CD14-positive monocyte (primary cell): Measurements from ENCODE around the gene TBC1D7. TPM values are rescaled to one million over a fixed set of nuclear protein-coding genes. Genes with fewer than 3 reads are reported as not detected.

Experiments used
- DNase-seq, 3 donors: peaks; one replicate each; pipeline ENCODE4 v3.0.0-alpha.2; 2011 to 2022
- H2AFZ ChIP-seq: 2 replicates; pipeline ENCODE4 v1.6.0; 2012; ENCODE audit warnings: mild to moderate bottlenecking, low read depth, low read length, inconsistent platforms; ENCODE audit not compliant: insufficient read depth, poor library complexity, severe bottlenecking
- H3K27ac ChIP-seq, 2 donors: 1 replicate in 1 of 2; 2 replicates in 1 of 2; pipeline ENCODE4 v1.5.1; 2012 to 2013; ENCODE audit warnings: low read length in 2 of 2, control low read depth in 1 of 2, inconsistent platforms in 1 of 2, low read depth in 1 of 2, mild to moderate bottlenecking in 1 of 2
- H3K27me3 ChIP-seq, 2 donors: one replicate each; pipeline versions ENCODE4 v1.6.0 to v1.6.1; 2011 to 2013; ENCODE audit warnings: low read length in 2 of 2; ENCODE audit not compliant: control insufficient read depth in 2 of 2, insufficient read depth in 2 of 2
- H3K36me3 ChIP-seq, 2 donors: replicated peaks in 1 of 2; 1 replicate in 1 of 2; 2 replicates in 1 of 2; pipeline versions ENCODE4 v1.5.1 to v1.6.1; 2012 to 2013; ENCODE audit warnings: low read length in 2 of 2, control low read depth in 1 of 2, inconsistent platforms in 1 of 2, mild to moderate bottlenecking in 1 of 2; ENCODE audit not compliant: insufficient read depth in 2 of 2, control insufficient read depth in 1 of 2
- H3K4me1 ChIP-seq, 2 donors: 1 replicate in 1 of 2; 2 replicates in 1 of 2; pipeline versions ENCODE4 v1.5.1 to v1.6.1; 2012 to 2013; ENCODE audit warnings: low read length in 2 of 2, control low read depth in 1 of 2, inconsistent platforms in 1 of 2, mild to moderate bottlenecking in 1 of 2, moderate library complexity in 1 of 2; ENCODE audit not compliant: insufficient read depth in 2 of 2, control insufficient read depth in 1 of 2
- H3K4me2 ChIP-seq: replicated peaks from 2 replicates; pipeline ENCODE3; 2012; ENCODE audit warnings: low read length, moderate library complexity, mild to moderate bottlenecking; ENCODE audit not compliant: poor library complexity, severe bottlenecking; ENCODE audit errors: extremely low read depth
- H3K4me3 ChIP-seq, 3 experiments: fragments of 200-600 bp in 1 of 3; sonication (generic) in 1 of 3; replicated peaks in 1 of 3; 1 replicate in 2 of 3; 2 replicates in 1 of 3; pipeline ENCODE4 v1.5.1; 2011 to 2013; ENCODE audit warnings: low read length in 3 of 3, mild to moderate bottlenecking in 3 of 3, control low read depth in 2 of 3, low read depth in 2 of 3, inconsistent platforms in 1 of 3, moderate library complexity in 1 of 3
- H3K79me2 ChIP-seq: 2 replicates; pipeline ENCODE4 v1.6.0; 2012; ENCODE audit warnings: mild to moderate bottlenecking, control low read depth, inconsistent platforms, low read length, moderate library complexity; ENCODE audit not compliant: insufficient read depth
- H3K9ac ChIP-seq: 2 replicates; pipeline ENCODE4 v1.6.0; 2017; ENCODE audit warnings: low read length, mild to moderate bottlenecking; ENCODE audit not compliant: insufficient read depth, poor library complexity, severe bottlenecking
- H3K9me3 ChIP-seq, 2 donors: replicated peaks in 1 of 2; 1 replicate in 1 of 2; 2 replicates in 1 of 2; pipeline versions ENCODE4 v1.5.1 to v1.6.1; 2012 to 2013; ENCODE audit warnings: low read length in 2 of 2, control low read depth in 1 of 2; ENCODE audit not compliant: control insufficient read depth in 1 of 2, insufficient read depth in 1 of 2
- H4K20me1 ChIP-seq: 2 replicates; pipeline ENCODE4 v1.6.0; 2012; ENCODE audit warnings: mild to moderate bottlenecking, low read length, control low read depth, moderate library complexity; ENCODE audit not compliant: insufficient read depth
- H3K27ac Mint-ChIP-seq, 7 donors: one replicate each; pipeline ENCODE4 v1.8.0; 2020; ENCODE audit warnings: mild to moderate bottlenecking in 7 of 7, mixed read lengths in 7 of 7, moderate library complexity in 6 of 7, inconsistent platforms in 2 of 7
- H3K27me3 Mint-ChIP-seq, 3 donors: one replicate each; pipeline ENCODE4 v1.8.0; 2021 to 2022; ENCODE audit warnings: low read depth in 3 of 3, mild to moderate bottlenecking in 3 of 3, mixed read lengths in 3 of 3, moderate library complexity in 3 of 3, inconsistent platforms in 1 of 3
- H3K36me3 Mint-ChIP-seq, 2 donors: one replicate each; pipeline ENCODE4 v1.8.0; 2020; ENCODE audit warnings: mixed read lengths in 2 of 2, inconsistent platforms in 1 of 2, mild to moderate bottlenecking in 1 of 2
- H3K4me1 Mint-ChIP-seq: one replicate; pipeline ENCODE4 v1.8.0; 2020; ENCODE audit warnings: mild to moderate bottlenecking, mixed read lengths
- H3K4me3 Mint-ChIP-seq, 2 donors: one replicate each; pipeline ENCODE4 v1.8.0; 2020; ENCODE audit warnings: mild to moderate bottlenecking in 2 of 2, mixed read lengths in 2 of 2, moderate library complexity in 1 of 2
- H3K9me3 Mint-ChIP-seq, 7 donors: one replicate each; pipeline ENCODE4 v1.8.0; 2020 to 2022; ENCODE audit warnings: mixed read lengths in 7 of 7, mild to moderate bottlenecking in 6 of 7, moderate library complexity in 6 of 7, inconsistent platforms in 2 of 7
- CTCF ChIP-seq: fragments of 200-600 bp; IDR thresholded peaks from one replicate; pipeline ENCODE4 v1.8.0; 2022; ENCODE audit warnings: antibody characterized with exemption, mild to moderate bottlenecking
- WGBS: methylation state at CpG from one replicate; pipeline ENCODE4 v1.1.5; 2013; ENCODE audit warnings: missing lambda C conversion rate; ENCODE audit not compliant: insufficient coverage; 5-methylcytosine and 5-hydroxymethylcytosine counted together
- intact Hi-C, 2 donors: fragments of 100-400 bp; cut with micrococcal nuclease; formaldehyde crosslinking; loops; one replicate each; pipeline versions ENCODE4 v1.15.0 to v1.15.1; 2023
- polyA plus RNA-seq, 3 donors: library from polyadenylated mRNA; depleted of rRNA in 1 of 3; unstranded in 2 of 3; stranded (reverse) in 1 of 3; fragments of 300-500 nt in 2 of 3; fragments of >200 nt in 1 of 3; fragmentation: Illumina TruSeq in 2 of 3; gene quantifications; 1 replicate in 2 of 3; 2 replicates in 1 of 3; pipeline ENCODE4 v1.2.3, GENCODE V29; 2012 to 2021

TBC1D7 gene
- polyA plus RNA-seq, 3 donors: 12.2 to 34.3 (median 34.3) TPM

GRCh38 chr6:13262302-13263230 is 65.8 kb downstream of the TBC1D7 start:
- peaks cover 47 to 53% of the 10 kb centered on the region in 2 donors for H3K4me1 ChIP-seq
- H2AFZ ChIP-seq: no peak overlapping the region
- no peaks in the 10 kb centered on the region for H4K20me1 ChIP-seq
- H3K27ac ChIP-seq: peak overlapping the region in 1 of 2 donors; percentile 79
- intact Hi-C loops: loop anchor here (5.0 kb wide), 2 partner anchors 35 to 40 kb away; no protein-coding TSS in a partner anchor
- peak overlapping the region; percentile 81 to 92 (median 88) for H3K27ac Mint-ChIP-seq
- peaks cover 54% of the 10 kb centered on the region for H3K4me1 Mint-ChIP-seq
- peaks cover 11 to 13% of the 10 kb centered on the region in 2 donors for H3K36me3 Mint-ChIP-seq
- no peaks in the 10 kb centered on the region for H3K27me3 ChIP-seq
- no peak for TF ChIP-seq CTCF
- WGBS: no CpG with 5 or more reads among the region's 1 CpG
- H3K27me3 Mint-ChIP-seq: no peaks in the 10 kb centered on the region
- H3K79me2 ChIP-seq: no peaks in the 10 kb centered on the region
- H3K4me3 Mint-ChIP-seq: peak overlapping the region in 1 of 2 donors; percentile 40
- no peaks in the 10 kb centered on the region for H3K9me3 ChIP-seq
- peak overlapping the region; percentile 70 for H3K4me2 ChIP-seq
- H3K36me3 ChIP-seq: no peaks in the 10 kb centered on the region
- H3K9me3 Mint-ChIP-seq: peaks cover 0 to 5% (median 3%) of the 10 kb centered on the region in 7 donors
- DNase-seq: peak in 1 of 3 donors; percentile 23
- no peak overlapping the region for H3K9ac ChIP-seq
- peak overlapping the region in 1 of 3 experiments; percentile 63 for H3K4me3 ChIP-seq

DNA sequence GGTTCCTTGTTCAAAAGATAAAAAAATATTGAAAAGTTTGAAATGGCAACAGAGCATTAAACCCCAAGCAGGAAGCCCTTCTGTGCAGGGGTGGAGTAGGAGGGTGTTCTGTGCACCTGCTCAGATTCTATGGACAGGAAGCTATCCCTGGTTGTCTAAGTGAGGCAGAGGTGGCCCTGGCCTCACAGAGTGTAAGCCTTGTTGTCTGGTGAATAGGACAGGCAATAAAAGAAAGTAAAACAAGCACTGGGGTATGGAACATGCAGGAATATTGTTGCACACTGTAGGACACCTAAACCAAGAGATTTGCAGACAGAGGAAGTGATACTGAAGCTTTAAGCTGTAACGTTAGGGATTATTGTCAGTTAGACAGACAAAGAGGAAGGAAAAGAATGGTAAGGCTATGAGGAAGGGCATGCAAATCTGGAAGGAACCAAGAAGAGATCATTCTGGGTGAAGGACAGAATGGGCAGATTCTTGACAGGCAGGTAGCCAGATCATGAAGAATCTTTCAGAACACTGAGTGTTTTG is 66.8 kb downstream of the TBC1D7 start:
- H2AFZ ChIP-seq: no peak overlapping the region
- no peaks in the 10 kb centered on the region for H4K20me1 ChIP-seq
- Mint-ChIP-seq H3K27me3 (no peaks in the 10 kb centered on the region), H3K4me3 (peak overlapping the region; percentile 48 to 74), H3K4me1 (peaks cover 58% of the 10 kb centered on the region), H3K9me3 (peaks cover 0 to 4% (median 2%) of the 10 kb centered on the region in 7 donors), H3K36me3 (peaks cover 5 to 8% of the 10 kb centered on the region in 2 donors), H3K27ac (peak overlapping the region; percentile 85 to 94 (median 88))
- H3K27me3 ChIP-seq: no peaks in the 10 kb centered on the region
- peaks cover 57 to 63% of the 10 kb centered on the region in 2 donors for H3K4me1 ChIP-seq
- no peak overlapping the region for H3K9ac ChIP-seq
- no peaks in the 10 kb centered on the region for H3K36me3 ChIP-seq
- WGBS: 0% methylated on average over 1 of the region's 1 CpG
- no peaks in the 10 kb centered on the region for H3K79me2 ChIP-seq
- intact Hi-C loops: loop anchor here (5.0 kb wide), 2 partner anchors 34 to 41 kb away; no protein-coding TSS in a partner anchor
- DNase-seq: peak; percentile 72 to 86 (median 78)
- peak overlapping the region; percentile 41 to 79 for H3K27ac ChIP-seq
- no peak for TF ChIP-seq CTCF
- H3K4me3 ChIP-seq: peak overlapping the region in 2 of 3 experiments; percentile 11 to 63
- peak overlapping the region; percentile 70 for H3K4me2 ChIP-seq
- H3K9me3 ChIP-seq: no peaks in the 10 kb centered on the region
